Activated T-helper 2 cell treated with anti-CD3 and anti-CD28 coated beads, Interferon-gamma antibody, Interleukin-2, Interleukin-4, amounts not matched to agents 10 μg/mL and 5 μg/mL and 100 μg/mL, durations not matched to agents 14 hours and 24 hours and 36 hours (primary cell): ENCODE measurements around the gene MICA. TPM values are rescaled to one million over a fixed set of nuclear protein-coding genes. Genes with fewer than 3 reads are reported as not detected.
"Not testable (repeated sequence)": the region's sequence is repeated elsewhere in the genome, so short reads cannot be mapped to it uniquely, and the experiment has no call there.

ENCODE experiments used
- DNase-seq: peaks from one replicate; pipeline ENCODE4 v3.0.0; 2021; ENCODE audit warnings: low spot score
- H3K27ac Mint-ChIP-seq: one replicate; pipeline ENCODE4 v1.8.0; 2021; ENCODE audit warnings: mixed read lengths
- H3K27me3 Mint-ChIP-seq: one replicate; pipeline ENCODE4 v1.8.0; 2021; ENCODE audit warnings: low read depth, mixed read lengths
- H3K36me3 Mint-ChIP-seq: one replicate; pipeline ENCODE4 v1.8.0; 2021; ENCODE audit warnings: low read depth, mixed read lengths
- H3K4me1 Mint-ChIP-seq: one replicate; pipeline ENCODE4 v1.8.0; 2021; ENCODE audit warnings: low read depth, mixed read lengths
- H3K4me3 Mint-ChIP-seq: one replicate; pipeline ENCODE4 v1.8.0; 2021; ENCODE audit warnings: low read depth, mild to moderate bottlenecking, moderate library complexity, mixed read lengths
- H3K9me3 Mint-ChIP-seq: one replicate; pipeline ENCODE4 v1.8.0; 2021; ENCODE audit warnings: mixed read lengths
- intact Hi-C: fragments of 100-400 bp; cut with micrococcal nuclease; formaldehyde crosslinking; loops from one replicate; pipeline ENCODE4 v1.15.1; 2023
- total RNA-seq: library from RNA; stranded (reverse); gene quantifications from 2 replicates; pipeline ENCODE4 v1.2.3, GENCODE V29; 2022

The MICA gene
- total RNA-seq, 1 donor from 2014 or later: 6.0 TPM

DNA sequence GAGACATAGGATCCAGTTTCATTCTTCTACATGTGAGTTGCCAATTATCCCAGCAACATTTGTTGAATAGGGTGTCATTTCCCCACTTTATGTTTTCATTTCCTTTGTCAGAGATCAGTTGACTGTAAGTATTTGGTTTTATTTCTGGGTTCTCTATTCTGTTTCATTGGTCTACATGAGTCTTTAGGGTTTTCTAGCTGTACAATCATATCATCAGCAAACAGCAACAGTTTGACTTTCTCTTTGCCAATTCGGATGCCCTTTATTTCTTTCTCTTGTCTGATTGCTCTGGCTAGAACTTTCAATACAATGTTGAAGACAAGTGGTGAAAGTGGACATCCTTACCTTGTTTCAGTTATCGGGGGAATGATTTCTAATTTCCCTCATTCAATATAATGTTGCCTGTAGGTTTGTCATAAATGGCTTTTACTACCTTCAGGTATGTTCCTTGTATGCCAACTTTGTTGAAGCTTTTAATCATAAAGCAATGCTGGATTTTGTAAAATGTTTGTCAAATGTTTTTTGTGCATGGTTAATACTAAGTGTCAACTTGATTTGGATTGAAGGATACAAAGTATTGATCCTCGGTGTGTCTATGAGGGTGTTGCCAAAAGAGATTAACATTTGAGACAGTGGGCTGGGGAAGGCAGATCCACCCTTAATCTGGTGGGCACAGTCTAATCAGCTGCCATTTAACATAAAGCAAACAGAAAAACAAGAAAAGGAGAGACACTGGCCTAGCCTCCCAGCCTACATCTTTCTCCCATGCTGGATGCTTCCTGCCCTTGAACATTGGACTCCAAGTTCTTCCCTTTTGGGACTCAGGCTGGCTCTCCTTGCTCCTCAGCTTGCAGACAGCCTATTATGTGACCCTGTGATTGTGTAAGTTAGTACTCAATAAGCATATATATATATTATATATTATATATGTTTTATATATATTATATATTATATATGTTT, 23.3 kb downstream of the MICA start:
- H3K4me3 Mint-ChIP-seq: no peak overlapping the region
- DNase-seq: no peak
- H3K4me1 Mint-ChIP-seq: no peaks in the 10 kb centered on the region
- H3K27me3 Mint-ChIP-seq: peaks cover 40% of the 10 kb centered on the region
- intact Hi-C loops: no loop called here
- no peaks in the 10 kb centered on the region for H3K9me3 Mint-ChIP-seq
- H3K36me3 Mint-ChIP-seq: no peaks in the 10 kb centered on the region
- no peak overlapping the region for H3K27ac Mint-ChIP-seq

DNA sequence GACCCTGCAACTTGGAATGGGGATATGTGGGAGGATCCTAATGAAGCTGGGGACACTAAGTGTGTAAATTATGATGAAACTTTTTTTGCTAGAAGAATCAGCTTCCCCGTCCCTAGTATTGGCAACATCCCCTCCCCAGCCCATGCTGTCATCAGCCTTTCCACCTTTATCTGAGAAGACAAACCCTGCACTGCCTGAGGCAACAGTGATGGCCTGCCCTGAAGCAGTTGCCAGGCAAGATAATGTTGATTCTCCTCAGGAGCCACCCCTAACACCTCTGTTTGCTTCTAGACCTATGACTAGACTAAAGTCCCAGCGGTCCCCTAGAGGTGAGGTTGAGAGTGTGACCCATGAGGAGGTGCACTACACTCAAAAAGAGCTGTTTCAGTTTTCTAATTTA, 27.1 kb downstream of the MICA start:
- Mint-ChIP-seq H3K4me3 (no peak overlapping the region), H3K4me1 (no peaks in the 10 kb centered on the region), H3K27me3 (peaks cover 25% of the 10 kb centered on the region), H3K9me3 (no peaks in the 10 kb centered on the region), H3K27ac (no peak overlapping the region), H3K36me3 (no peaks in the 10 kb centered on the region)
- intact Hi-C loops: no loop called here
- DNase-seq: no peak

DNA sequence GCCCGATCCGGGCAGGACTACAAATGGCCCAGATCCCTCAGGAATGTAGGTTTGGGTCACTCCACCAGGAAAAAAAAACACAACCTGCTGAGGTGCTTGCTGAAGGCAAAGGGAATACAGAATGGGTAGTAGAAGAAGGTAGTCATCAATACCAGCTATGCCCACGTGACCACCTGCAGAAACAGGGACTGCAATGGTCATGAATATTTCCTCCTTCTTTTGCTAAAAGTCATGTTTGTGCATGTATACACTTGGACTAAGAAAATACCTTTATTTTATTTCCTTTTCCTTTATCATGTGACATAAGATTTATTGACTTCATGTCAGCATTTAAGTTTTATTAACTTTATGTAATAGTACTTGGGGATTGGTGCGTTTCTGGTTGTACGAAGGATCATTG, 31.7 kb downstream of the MICA start:
- H3K4me1 Mint-ChIP-seq, intact Hi-C loops, DNase-seq, H3K36me3 Mint-ChIP-seq, H3K27ac Mint-ChIP-seq, H3K9me3 Mint-ChIP-seq, H3K4me3 Mint-ChIP-seq: not testable (repeated sequence)
- peaks cover 43% of the 10 kb centered on the region for H3K27me3 Mint-ChIP-seq

GRCh38 chr6:31438222-31438621, 34.8 kb downstream of the MICA start:
- Mint-ChIP-seq H3K9me3 (peaks cover 9% of the 10 kb centered on the region), H3K4me1 (peaks cover 5% of the 10 kb centered on the region), H3K4me3 (no peak overlapping the region), H3K27me3 (peaks cover 55% of the 10 kb centered on the region), H3K27ac (no peak overlapping the region), H3K36me3 (peaks cover 6% of the 10 kb centered on the region)
- intact Hi-C loops: no loop called here
- no peak for DNase-seq

- peaks cover 5% of the 10 kb centered on the region for H3K4me1 Mint-ChIP-seq
- H3K9me3 Mint-ChIP-seq: peaks cover 9% of the 10 kb centered on the region
- no peak for DNase-seq
- intact Hi-C loops: no loop called here
- peaks cover 6% of the 10 kb centered on the region for H3K36me3 Mint-ChIP-seq
- H3K27ac Mint-ChIP-seq: no peak overlapping the region
- H3K4me3 Mint-ChIP-seq: no peak overlapping the region
- peaks cover 56% of the 10 kb centered on the region for H3K27me3 Mint-ChIP-seq
Measured at GRCh38 chr6:31438677-31439076, 35.3 kb downstream of the MICA start.

DNA sequence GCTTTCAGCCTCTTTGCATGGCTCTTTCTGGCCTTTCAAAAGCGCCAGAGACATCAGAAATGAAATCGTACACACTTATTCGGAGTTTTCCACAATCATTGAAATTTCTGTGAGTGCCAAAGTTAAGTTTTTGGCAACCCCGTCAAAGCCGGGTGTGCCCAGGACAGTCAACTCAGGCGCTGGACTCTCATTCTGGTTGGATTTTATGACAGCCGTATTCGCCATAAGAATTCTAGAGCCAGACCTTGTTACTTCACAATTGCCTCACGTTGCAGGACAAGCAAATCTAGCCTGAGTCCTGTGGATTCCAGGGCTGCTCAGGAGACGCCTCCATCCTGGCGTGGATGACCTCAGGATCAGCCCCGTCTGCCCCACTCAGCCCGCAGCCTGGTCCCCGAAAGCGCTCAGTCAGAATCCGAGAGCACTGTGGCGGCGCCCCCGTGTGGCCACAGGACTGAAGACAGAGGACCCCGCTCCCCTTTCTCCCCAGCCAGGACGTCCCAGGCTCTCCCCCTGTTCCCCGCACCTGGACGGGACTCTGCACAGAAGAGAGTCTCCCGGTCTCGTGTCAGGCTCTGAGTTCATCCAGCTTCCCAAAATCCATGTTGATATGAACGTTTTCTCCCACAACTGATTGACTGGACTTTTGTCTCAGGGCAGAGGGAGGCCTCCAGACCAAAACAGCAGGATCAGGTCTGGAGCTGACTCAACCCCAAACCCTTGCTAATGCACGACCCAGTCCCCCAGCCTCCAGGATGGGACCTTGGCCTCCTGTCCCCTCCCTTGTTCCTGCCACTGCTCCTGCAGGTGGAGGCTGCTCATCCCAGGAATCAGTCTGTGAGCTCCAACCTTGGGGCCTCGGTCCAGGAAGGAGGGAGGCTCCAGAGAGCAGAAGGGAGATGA, 38.2 kb downstream of the MICA start:
- Mint-ChIP-seq H3K9me3 (peaks cover 9% of the 10 kb centered on the region), H3K27me3 (peaks cover 66% of the 10 kb centered on the region), H3K4me3 (no peak overlapping the region), H3K36me3 (peaks cover 6% of the 10 kb centered on the region), H3K4me1 (peaks cover 5% of the 10 kb centered on the region), H3K27ac (no peak overlapping the region)
- intact Hi-C loops: loop anchor here (1.0 kb wide), 1 partner anchor 44 kb away; no protein-coding TSS in a partner anchor
- peak; percentile 71 for DNase-seq

GRCh38 chr6:31446481-31446880, 43.1 kb downstream of the MICA start:
- intact Hi-C loops: no loop called here
- Mint-ChIP-seq H3K27me3 (peaks cover 66% of the 10 kb centered on the region), H3K4me3 (no peak overlapping the region), H3K4me1 (peaks cover 4% of the 10 kb centered on the region), H3K36me3 (no peaks in the 10 kb centered on the region), H3K27ac (no peak overlapping the region), H3K9me3 (no peaks in the 10 kb centered on the region)
- DNase-seq: no peak

GRCh38 chr6:31446999-31447789, 43.8 kb downstream of the MICA start:
- H3K27ac Mint-ChIP-seq, intact Hi-C loops, H3K4me1 Mint-ChIP-seq, H3K4me3 Mint-ChIP-seq, DNase-seq, H3K9me3 Mint-ChIP-seq, H3K36me3 Mint-ChIP-seq: not testable (repeated sequence)
- peaks cover 68% of the 10 kb centered on the region for H3K27me3 Mint-ChIP-seq

DNA sequence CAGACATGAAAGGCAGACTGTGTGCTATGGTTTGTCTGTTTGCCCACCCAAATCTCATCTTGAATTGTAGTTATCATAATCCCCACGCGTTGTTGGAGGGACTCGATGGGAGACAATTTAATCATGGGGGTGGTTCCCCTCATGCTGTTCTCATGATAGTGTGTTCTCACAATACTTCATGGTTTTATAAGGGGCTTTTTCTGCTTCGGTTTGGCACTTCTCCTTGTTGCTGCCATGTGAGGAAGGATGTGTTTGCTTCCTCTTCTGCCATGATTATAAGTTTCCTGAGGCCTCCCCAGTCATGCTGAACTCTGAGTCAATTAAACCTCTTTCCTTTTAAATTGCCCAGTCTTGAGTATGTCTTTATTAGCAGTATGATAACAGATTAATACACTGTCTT, 47.4 kb downstream of the MICA start:
- Mint-ChIP-seq H3K27me3 (peaks cover 53% of the 10 kb centered on the region), H3K4me3 (no peak overlapping the region), H3K27ac (no peak overlapping the region), H3K4me1 (no peaks in the 10 kb centered on the region), H3K9me3 (peaks cover 8% of the 10 kb centered on the region), H3K36me3 (no peaks in the 10 kb centered on the region)
- intact Hi-C loops: no loop called here
- DNase-seq: no peak

DNA sequence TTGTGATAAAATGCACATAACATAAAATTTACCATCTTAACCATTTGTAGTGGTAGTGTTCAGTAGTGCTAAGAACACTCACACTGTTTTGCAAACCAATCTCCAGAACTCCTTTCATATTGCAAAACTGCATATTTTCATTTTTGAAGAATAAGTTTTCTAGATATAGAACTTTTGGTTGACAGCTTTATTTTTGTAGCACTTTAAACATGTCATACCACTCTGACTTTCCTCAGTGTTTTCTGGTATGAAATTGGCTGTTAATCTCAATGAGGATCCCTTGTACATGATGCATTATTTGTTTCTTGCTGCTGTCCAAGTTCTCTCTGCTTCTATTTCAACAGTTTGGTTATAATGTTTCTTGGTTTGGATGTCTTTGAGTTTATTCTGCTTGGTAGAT, 49.5 kb downstream of the MICA start:
- H3K4me1 Mint-ChIP-seq: no peaks in the 10 kb centered on the region
- H3K4me3 Mint-ChIP-seq: no peak overlapping the region
- DNase-seq: no peak
- intact Hi-C loops: no loop called here
- H3K27me3 Mint-ChIP-seq: peaks cover 56% of the 10 kb centered on the region
- H3K36me3 Mint-ChIP-seq: no peaks in the 10 kb centered on the region
- H3K27ac Mint-ChIP-seq: no peak overlapping the region
- H3K9me3 Mint-ChIP-seq: peaks cover 8% of the 10 kb centered on the region

- H3K27ac Mint-ChIP-seq: no peak overlapping the region
- peaks cover 8% of the 10 kb centered on the region for H3K9me3 Mint-ChIP-seq
- peaks cover 58% of the 10 kb centered on the region for H3K27me3 Mint-ChIP-seq
- DNase-seq: no peak
- H3K4me3 Mint-ChIP-seq: no peak overlapping the region
- no peaks in the 10 kb centered on the region for H3K4me1 Mint-ChIP-seq
- no peaks in the 10 kb centered on the region for H3K36me3 Mint-ChIP-seq
- intact Hi-C loops: no loop called here
Measured at GRCh38 chr6:31453259-31453658, 49.9 kb downstream of the MICA start.

GRCh38 chr6:31459864-31460263, 56.5 kb downstream of the MICA start:
- H3K9me3 Mint-ChIP-seq, H3K27ac Mint-ChIP-seq, intact Hi-C loops, DNase-seq, H3K4me3 Mint-ChIP-seq: not testable (repeated sequence)
- H3K36me3 Mint-ChIP-seq: peaks cover 20% of the 10 kb centered on the region
- peaks cover 22% of the 10 kb centered on the region for H3K4me1 Mint-ChIP-seq
- H3K27me3 Mint-ChIP-seq: peaks cover 21% of the 10 kb centered on the region
